ENCODE measurements around the gene LAPTM5.

LAPTM5 gene

GRCh38 chr1:30712583-30712982, 45.0 kb downstream of the LAPTM5 start:
- no peak for DNase-seq

- DNase-seq, result no peak
These were observed 47.2 kb downstream of the LAPTM5 start for GRCh38 chr1:30710407-30710806.

- DNase-seq, result no peak
These were observed 49.2 kb downstream of the LAPTM5 start for GRCh38 chr1:30708361-30708728.

DNA sequence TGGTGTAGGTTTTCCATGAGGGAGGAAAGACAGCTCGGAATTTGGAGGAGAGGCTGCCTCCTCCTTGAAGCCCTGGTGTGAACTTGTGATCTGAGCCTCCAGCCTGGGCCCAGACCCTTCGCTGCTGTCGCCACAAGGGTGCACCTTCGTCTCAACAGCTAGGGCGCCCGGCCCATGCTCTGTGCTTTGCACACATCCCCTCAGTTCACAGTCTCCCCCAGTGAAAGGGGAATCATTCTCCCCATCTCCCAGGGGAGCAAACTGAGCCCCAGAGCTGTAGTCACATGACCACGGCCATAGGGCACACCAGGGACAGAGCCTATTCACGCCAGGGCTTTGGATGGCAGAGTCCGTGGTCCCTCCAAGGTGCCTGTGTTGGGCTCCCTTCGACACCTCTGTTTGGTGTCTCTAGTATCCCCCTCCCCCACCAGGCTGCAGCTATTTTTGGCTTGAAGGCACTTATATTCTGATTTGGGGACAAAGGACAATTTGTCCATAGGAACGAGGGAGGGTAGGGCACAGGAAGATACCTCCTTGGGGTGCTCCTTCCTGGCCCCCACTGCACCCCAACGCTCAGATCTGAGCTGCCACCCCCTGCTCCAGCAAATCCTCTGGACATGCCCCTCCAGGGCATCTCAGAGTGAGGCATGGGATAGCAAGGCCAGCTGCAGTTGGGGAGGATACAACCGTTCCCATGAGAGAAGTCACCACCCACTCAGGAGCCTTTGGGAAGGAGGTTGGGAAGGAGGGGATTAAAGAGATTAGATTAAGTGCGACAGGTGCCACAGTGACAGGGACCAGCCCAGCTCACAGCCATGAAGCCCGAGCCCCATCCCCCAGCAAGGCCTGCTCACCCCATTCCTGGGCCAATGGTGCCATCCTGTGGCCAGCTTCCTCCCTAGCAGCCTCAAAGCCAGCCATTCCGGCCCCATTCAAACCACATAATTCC, 49.9 kb downstream of the LAPTM5 start:
- DNase-seq, result peak; percentile 43

- DNase-seq, result no peak
These were observed 51.0 kb downstream of the LAPTM5 start for GRCh38 chr1:30706528-30706927.

- no peak for DNase-seq
These were observed 51.9 kb downstream of the LAPTM5 start for GRCh38 chr1:30705698-30706097.

DNA sequence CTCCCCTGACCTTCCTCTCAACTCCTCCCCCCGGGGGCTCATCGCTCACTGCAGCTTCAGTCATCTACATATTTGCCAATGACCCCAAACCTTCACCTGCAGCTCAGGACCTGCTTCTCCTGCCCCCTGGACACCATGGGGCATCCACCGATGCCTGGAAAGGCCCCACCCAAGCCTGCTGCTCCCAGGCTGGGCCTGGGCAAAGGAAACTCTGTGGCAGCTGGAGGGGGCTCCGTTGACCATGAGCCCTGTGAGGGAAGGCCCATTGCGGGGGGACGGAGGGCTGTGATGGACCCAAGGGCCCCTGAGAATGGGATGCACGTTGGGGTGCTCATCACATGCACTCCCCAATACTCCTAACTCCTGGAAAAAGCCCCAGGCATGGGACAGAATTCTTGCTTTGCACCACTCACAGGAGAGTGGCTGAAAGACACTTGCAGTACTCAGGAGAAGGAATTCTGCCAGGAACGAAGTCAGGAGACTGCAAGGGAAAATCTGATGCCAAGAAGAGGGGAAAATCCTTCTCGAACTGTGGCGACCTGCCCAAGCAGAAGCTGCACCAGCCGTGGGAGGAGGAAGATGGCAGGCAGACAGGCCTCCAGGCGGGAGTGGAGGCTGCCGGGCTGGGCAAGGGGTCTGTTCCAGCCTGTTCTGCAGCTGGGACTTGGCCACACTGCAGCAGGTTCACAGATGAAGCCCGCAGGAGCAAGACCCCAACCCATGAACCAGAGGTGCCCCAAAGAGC, 52.6 kb downstream of the LAPTM5 start:
- DNase-seq, result no peak

GRCh38 chr1:30704271-30704670, 53.3 kb downstream of the LAPTM5 start:
- no peak for DNase-seq

- DNase-seq, result no peak
These were observed 54.8 kb downstream of the LAPTM5 start for GRCh38 chr1:30702823-30703222.

- DNase-seq, result no peak
These were observed 56.3 kb downstream of the LAPTM5 start for GRCh38 chr1:30701258-30701633.

GRCh38 chr1:30700528-30701257, 56.9 kb downstream of the LAPTM5 start:
- no peak for DNase-seq

DNA sequence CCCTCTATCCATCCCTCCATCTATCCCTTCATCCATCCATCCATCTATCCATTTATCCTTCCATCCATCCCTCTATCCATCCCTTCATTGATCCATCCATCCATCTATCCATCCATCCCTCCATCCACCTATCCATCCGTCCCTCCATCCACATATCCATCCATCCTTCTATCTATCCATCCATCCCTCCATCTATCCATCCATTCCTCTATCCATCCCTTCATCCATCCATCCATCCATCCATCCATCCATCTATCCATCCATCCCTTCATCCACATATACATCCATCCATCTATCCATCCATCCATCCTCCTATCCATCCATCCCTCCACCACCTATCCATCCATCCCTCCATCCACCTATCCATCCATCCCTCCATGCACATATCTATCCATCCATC, 57.8 kb downstream of the LAPTM5 start:
- DNase-seq, result no peak

GRCh38 chr1:30698401-30698981, 59.1 kb downstream of the LAPTM5 start:
- DNase-seq, result no peak

- no peak for DNase-seq
These were observed 59.8 kb downstream of the LAPTM5 start for GRCh38 chr1:30697571-30698376.

DNA sequence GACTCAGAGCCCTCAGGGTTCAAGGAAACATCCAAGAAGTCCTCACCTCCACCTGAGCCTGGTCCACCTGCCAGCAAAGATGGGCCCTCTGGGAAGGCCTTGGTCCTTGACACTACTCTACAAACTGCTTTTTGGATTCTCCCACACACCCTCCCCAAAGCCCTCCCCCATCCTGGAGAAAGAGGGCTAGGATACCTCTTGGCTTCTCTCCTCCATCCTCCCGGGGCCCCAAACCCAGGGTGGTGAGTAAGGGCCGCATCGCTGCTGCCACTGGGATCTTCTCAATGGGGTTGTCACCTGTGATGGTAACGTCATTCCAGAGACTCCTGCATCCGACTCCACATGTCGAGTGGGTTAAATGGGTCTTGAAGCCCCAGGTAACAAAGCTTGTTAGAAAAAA, 60.7 kb downstream of the LAPTM5 start:
- DNase-seq, result no peak

GRCh38 chr1:30695439-30695841, 62.1 kb downstream of the LAPTM5 start:
- no peak for DNase-seq

DNA sequence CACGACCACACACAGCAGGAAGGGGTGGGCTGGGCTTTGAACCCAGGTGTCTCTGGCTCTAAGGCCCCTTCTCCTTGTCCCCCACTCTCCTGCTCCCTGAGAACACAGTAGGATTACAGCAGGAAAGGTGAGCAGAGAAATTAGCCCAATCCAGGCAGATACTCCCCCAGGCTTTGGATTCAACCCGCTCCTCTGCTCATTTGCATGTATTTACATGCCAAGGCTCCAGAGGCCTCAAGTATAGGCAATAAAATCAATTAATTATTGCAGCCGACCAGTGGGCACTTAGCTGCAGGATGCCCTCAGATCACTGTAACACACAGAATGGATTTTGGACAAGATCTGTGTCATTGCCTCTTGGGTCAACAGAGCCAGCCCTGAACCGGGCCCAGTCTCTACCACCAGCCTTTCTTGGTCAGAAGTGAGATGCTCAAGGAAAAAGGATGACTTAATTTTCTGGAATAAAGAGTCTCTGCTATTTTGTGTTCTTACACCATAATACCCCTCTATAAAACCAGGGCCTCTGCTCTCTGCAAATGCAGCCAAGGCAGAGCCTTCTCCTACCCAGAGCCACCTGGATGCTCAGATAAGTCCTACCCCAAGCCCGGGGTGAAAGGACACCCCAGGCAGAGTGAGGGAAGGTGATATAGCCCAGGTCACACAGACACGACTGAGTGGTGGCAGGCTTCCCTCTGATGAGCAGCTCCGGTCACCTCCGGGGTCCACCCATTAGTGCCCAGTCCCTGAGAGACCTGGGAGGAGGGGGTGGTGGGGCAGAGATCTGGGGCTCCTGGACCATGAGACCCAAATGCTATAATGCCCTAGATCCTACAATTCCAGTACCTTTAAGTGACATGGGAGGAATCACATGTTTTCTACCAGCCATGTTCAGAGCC, 63.0 kb downstream of the LAPTM5 start:
- DNase-seq, result no peak

DNA sequence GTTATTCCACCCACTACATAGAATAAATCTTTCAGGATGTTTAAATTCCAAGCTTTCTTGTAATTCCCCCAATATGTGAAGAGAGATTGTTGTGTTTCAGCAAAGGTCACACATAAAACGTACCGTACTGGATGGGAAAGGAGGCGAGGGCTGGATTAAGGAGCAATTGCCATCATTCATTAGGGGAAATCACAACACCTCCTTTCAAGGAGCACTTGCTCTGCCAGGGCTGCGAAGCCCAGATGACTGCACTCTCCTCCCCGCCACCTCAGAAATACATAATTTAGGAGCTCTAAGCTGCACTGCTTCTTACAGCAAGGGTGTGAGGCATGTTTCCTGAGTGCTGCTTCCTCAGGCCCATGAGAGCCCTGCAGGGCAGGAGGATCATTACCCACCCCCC, 63.8 kb downstream of the LAPTM5 start:
- DNase-seq, result no peak

- no peak for DNase-seq
These were observed 64.2 kb downstream of the LAPTM5 start for GRCh38 chr1:30693366-30693765.

DNA sequence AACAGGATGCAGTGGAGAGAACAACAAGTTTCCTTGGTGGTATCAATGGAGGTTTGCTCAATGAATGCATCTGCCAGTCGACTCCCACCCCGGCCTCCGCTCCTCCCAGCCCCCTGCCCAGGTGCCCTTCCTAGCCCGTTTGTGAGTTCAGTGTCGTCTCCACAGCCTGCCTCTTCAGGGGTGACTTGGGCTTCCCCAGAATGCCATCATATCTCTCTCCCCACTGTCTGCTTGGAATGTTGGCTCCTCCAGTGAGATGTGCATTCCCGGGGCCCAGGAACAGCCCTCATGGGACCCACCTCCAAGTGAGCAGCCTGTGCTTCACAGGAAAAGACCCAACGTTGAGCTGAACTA, 64.6 kb downstream of the LAPTM5 start:
- DNase-seq, result no peak
